NCI-H2107 treated with DMSO at 0.1 percent for 48 hours (cell line): Measurements from ENCODE around the gene SYCE3.
"Not testable (repeated sequence)": the region's sequence is repeated elsewhere in the genome, so short reads cannot be mapped to it uniquely, and the experiment has no call there.

Experiments used
- DNase-seq: peaks from one replicate; lab custom pipeline; 2025; ENCODE audit not compliant: unreplicated experiment; lab: John Stamatoyannopoulos, UW

SYCE3 gene

DNA sequence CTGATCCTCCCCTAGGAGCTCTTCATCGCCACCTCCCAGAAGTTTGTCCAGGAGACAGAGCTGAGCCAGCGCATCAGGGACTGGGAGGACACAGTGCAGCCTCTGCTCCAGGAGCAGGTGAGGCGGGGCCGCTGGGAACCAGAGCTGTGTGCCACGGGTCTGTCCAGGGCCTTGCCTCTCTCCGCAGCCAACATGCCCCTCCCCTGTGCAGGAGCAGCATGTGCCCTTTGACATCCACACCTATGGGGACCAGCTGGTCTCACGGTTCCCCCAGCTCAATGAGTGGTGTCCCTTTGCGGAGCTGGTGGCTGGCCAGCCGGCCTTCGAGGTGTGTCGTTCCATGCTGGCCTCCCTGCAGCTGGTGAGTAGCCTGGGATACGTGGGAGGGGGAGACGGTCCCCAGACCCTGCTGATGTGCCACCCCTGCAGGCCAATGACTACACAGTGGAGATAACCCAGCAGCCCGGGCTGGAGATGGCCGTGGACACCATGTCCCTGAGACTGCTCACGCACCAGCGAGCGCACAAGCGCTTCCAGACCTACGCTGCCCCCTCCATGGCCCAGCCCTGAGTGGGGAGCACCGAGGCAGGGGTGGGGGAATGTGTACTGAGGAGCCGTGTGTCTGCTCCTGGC is 39.8 kb downstream of the SYCE3 start:
- DNase-seq: no peak

GRCh38 chr22:50522208-50522805 is 40.4 kb downstream of the SYCE3 start:
- no peak for DNase-seq

GRCh38 chr22:50521710-50522109 is 41.0 kb downstream of the SYCE3 start:
- no peak for DNase-seq

- no peak for DNase-seq
Measured at GRCh38 chr22:50520826-50521453, 41.8 kb downstream of the SYCE3 start.

- not testable (repeated sequence) for DNase-seq
Measured at GRCh38 chr22:50520184-50520583, 42.5 kb downstream of the SYCE3 start.

DNA sequence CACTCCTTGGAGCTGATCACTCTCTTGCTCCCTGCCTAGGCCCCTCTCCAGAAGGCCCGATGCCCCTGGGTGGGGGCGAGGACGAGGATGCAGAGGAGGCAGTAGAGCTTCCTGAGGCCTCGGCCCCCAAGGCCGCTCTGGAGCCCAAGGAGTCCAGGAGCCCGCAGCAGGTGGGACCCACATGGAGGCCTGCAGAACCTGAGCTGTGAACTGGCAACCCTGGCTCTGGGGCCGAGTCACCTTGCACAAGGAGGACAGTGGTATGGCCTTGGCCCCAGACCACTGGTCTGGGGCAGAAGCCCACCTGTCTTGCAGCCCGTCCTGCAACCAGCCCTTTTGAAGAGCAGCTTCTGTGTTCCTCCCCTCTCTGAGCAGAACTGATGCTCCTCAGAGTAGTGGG is 43.6 kb downstream of the SYCE3 start:
- no peak for DNase-seq

- DNase-seq: no peak
Measured at GRCh38 chr22:50518606-50519005, 44.1 kb downstream of the SYCE3 start.

GRCh38 chr22:50517495-50518260 is 45.0 kb downstream of the SYCE3 start:
- DNase-seq: no peak

DNA sequence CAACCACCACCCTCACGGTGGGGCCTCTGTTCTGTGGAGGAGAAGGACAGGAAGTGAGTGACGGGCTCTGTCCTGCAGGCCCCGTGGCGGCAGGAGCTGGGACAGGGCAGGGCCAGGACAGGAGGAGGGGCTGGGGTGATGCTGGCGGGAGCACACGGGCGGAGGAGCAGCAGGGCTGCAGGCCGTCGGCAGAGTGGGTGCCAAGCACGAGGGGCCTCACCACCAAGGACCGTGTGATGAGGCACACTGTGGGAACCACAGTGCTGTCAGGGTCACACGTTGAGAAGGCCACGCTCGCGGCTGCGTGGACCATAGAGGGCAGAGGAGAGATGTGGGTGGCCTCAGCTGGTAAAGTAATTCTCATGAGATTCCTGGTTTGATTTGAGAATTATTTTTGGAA is 45.8 kb downstream of the SYCE3 start:
- DNase-seq: no peak

GRCh38 chr22:50516068-50516467 is 46.7 kb downstream of the SYCE3 start:
- DNase-seq: no peak

- no peak for DNase-seq
Measured at GRCh38 chr22:50513175-50513574, 49.5 kb downstream of the SYCE3 start.

- no peak for DNase-seq
Measured at GRCh38 chr22:50508897-50509296, 53.8 kb downstream of the SYCE3 start.

- peak; percentile 61 for DNase-seq
Measured at GRCh38 chr22:50507991-50508884, 54.5 kb downstream of the SYCE3 start, which contains the start of gene NCAPH2. Gene NCAPH2 (plus strand): TSS chr22:50508224. CDS start chr22:50508338, 114 bp downstream.

DNA sequence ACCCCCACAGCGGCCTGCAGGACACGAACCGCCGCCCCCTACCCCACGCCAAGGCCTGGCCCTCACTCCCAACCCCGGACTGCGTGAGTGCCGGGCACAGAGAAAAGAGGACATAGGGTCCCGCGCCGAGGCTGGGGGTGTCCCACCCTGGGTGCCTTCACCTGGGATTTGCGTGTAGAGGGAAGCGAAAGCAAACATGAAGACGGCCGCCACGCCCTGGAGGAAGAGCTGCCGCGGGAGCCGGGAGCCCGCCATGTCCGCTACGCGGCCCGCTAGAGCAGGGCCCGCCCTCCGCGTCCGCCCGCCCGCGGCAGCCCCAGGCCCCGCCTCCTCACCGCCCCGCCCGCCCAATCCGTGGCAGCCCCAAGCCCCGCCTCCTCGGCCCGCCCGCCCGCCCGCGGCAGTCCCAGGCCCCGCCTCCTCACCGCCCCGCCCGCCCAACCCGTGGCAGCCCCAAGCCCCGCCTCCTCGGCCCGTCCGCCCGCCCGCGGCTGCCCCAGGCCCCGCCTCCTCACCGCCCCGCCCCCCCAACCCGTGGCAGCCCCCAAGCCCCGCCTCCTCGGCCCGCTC is 55.2 kb downstream of the SYCE3 start, which contains the start of gene LMF2:
Gene LMF2, minus strand, starts transcription at position 282 of the 570 bp plus-strand sequence. Its CDS starts 27 bp downstream, at position 255.
- DNase-seq: no peak

- peak; percentile 65 for DNase-seq
Measured at GRCh38 chr22:50506611-50507420, 55.9 kb downstream of the SYCE3 start.

DNA sequence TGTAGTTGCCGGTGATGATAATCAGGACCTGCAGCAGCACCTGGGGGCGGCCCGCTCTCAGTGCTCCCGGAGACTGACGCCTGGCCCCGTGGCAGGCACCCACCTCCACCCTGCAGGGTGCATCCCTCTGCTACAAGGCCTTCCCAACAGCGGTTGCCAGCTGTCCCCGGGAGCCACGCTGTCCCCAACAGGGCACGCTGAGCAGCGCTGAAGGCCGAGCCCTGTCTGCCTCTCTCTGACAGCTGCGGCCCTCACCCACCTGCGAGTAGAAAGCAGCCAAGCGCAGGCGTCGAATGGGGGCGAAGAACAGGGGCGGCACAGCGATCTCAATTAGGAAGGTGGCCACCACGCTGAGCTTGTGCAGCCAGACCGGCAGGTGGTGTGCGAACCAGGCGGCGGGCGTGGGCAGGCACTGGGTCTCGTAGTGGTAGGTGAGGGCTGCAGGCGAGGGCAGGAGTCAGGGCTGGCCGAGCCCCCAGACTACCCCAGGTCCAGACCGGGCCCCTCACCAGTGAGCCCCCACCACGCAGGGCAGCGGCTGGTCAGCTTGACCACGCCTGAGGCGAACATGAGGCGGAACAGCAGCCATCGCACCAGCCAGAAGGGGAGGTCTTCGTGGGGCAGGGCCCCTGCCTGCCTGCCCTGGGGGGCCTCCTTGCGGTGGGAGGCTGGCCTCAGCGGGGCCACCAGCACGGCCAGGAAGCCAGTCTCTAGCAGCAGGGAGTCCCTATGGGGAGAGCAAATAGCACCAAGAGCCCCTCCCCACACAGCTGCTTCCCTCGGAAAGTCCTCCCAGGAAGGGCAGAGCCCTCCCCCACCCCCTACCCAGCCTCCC is 56.7 kb downstream of the SYCE3 start:
- no peak for DNase-seq

- DNase-seq: no peak
Measured at GRCh38 chr22:50505276-50505775, 57.4 kb downstream of the SYCE3 start.
